SK-N-SH (cell line): ENCODE data around the gene KIF3C. TPM values are rescaled to one million over a fixed set of nuclear protein-coding genes. Genes with fewer than 3 reads are reported as not detected.

Experiments used
- CTCF ChIA-PET: fragments of 300-600, 350-600 bp; formaldehyde crosslinking; extraction: SDS; loops from one replicate; lab custom pipeline; 2021; lab: Yijun Ruan, JAX
- POLR2A ChIA-PET: fragments of 350-600 bp; sonication (Branson Sonifier 250); formaldehyde crosslinking; extraction: SDS; loops from one replicate; lab custom pipeline; 2020; ENCODE audit warnings: antibody characterized with exemption, inconsistent platforms; lab: Yijun Ruan, JAX
- DNase-seq: peaks from one replicate; pipeline ENCODE4 v3.0.0; 2012
- H2AFZ ChIP-seq: fragments of 200-600 bp; sonication (generic); 2 replicates; pipeline ENCODE4 v1.8.1; 2016; ENCODE audit warnings: antibody characterized with exemption, mild to moderate bottlenecking, low read depth
- H3F3A ChIP-seq: fragments of 200-600 bp; sonication (generic); replicated peaks from 2 replicates; pipeline ENCODE3; 2016; ENCODE audit warnings: antibody characterized with exemption, mild to moderate bottlenecking; ENCODE audit not compliant: insufficient read depth
- H3K27ac ChIP-seq, 2 experiments: fragments of 200-500 bp in 1 of 2; fragments of 200-600 bp in 1 of 2; sonication (Bioruptor generic) in 1 of 2; sonication (generic), shearing (Covaris generic) in 1 of 2; 2 replicates each; pipeline versions ENCODE4 v1.5.1 to v1.6.1; 2014 to 2016; ENCODE audit warnings: low read depth in 2 of 2, inconsistent platforms in 1 of 2, low read length in 1 of 2, mild to moderate bottlenecking in 1 of 2, mixed read lengths in 1 of 2
- H3K27me3 ChIP-seq: fragments of 200-600 bp; sonication (generic), shearing (Covaris generic); 2 replicates; pipeline ENCODE4 v1.6.1; 2016; ENCODE audit warnings: mixed run types; ENCODE audit not compliant: insufficient read depth
- H3K36me3 ChIP-seq, 2 experiments: fragments of 200-500 bp in 1 of 2; fragments of 200-600 bp in 1 of 2; sonication (Bioruptor generic) in 1 of 2; sonication (generic) in 1 of 2; replicated peaks in 1 of 2; 2 replicates each; pipeline versions ENCODE3 to v1.5.1; 2014 to 2016; ENCODE audit warnings: low read length in 1 of 2, mild to moderate bottlenecking in 1 of 2; ENCODE audit not compliant: insufficient read depth in 2 of 2, control insufficient read depth in 1 of 2
- H3K4me1 ChIP-seq, 2 experiments: fragments of 200-500 bp in 1 of 2; fragments of 200-600 bp in 1 of 2; sonication (Bioruptor generic) in 1 of 2; sonication (generic), shearing (Covaris generic) in 1 of 2; 2 replicates each; pipeline versions ENCODE4 v1.5.1 to v1.6.1; 2014 to 2016; ENCODE audit warnings: low read depth in 1 of 2, low read length in 1 of 2, mixed run types in 1 of 2; ENCODE audit not compliant: insufficient read depth in 2 of 2, control insufficient read depth in 1 of 2
- H3K4me2 ChIP-seq: fragments of 200-600 bp; sonication (generic), shearing (Covaris generic); 2 replicates; pipeline ENCODE4 v1.6.1; 2017; ENCODE audit warnings: mixed run types
- H3K4me3 ChIP-seq, 2 experiments: fragments of 200-500 bp in 1 of 2; fragments of 200-600 bp in 1 of 2; sonication (Bioruptor generic) in 1 of 2; sonication (generic), shearing (Covaris generic) in 1 of 2; 2 replicates each; pipeline versions ENCODE4 v1.5.1 to v1.8.1; 2014 to 2016; ENCODE audit warnings: low read depth in 2 of 2, inconsistent platforms in 1 of 2, low read length in 1 of 2, mild to moderate bottlenecking in 1 of 2, mixed read lengths in 1 of 2, moderate library complexity in 1 of 2
- H3K79me2 ChIP-seq: fragments of 200-600 bp; sonication (generic); 2 replicates; pipeline ENCODE4 v1.8.1; 2017; ENCODE audit warnings: mild to moderate bottlenecking; ENCODE audit not compliant: insufficient read depth
- H3K9ac ChIP-seq: fragments of 200-600 bp; sonication (generic); 2 replicates; pipeline ENCODE4 v1.6.1; 2017; ENCODE audit warnings: mixed run types
- H3K9me2 ChIP-seq: fragments of 200-600 bp; sonication (generic); 2 replicates; pipeline ENCODE4 v1.6.1; 2017; ENCODE audit warnings: mixed run types
- H3K9me3 ChIP-seq: fragments of 200-600 bp; sonication (generic); 2 replicates; pipeline ENCODE4 v1.6.1; 2017; ENCODE audit warnings: mixed run types, mild to moderate bottlenecking, moderate library complexity
- H4K20me1 ChIP-seq: fragments of 200-600 bp; sonication (generic); 2 replicates; pipeline ENCODE4 v1.6.1; 2017; ENCODE audit warnings: mild to moderate bottlenecking, mixed run types; ENCODE audit not compliant: insufficient read depth
- CTCF ChIP-seq: fragments of 200-600 bp; sonication (generic); IDR thresholded peaks from 2 replicates; pipeline ENCODE4 v1.6.1; 2017; ENCODE audit warnings: antibody characterized with exemption, mild to moderate bottlenecking, moderate library complexity
- ELF1 ChIP-seq: IDR thresholded peaks from 2 replicates; pipeline ENCODE4 v1.4.0; 2012
- EP300 ChIP-seq, 2 experiments: IDR thresholded peaks; 2 replicates each; pipeline versions ENCODE4 v1.4.0 to v1.6.1; 2012; ENCODE audit warnings: borderline replicate concordance in 1 of 2, low read depth in 1 of 2, low read length in 1 of 2
- EZH2phosphoT487 ChIP-seq: fragments of 200-600 bp; sonication (generic); IDR thresholded peaks from 2 replicates; pipeline ENCODE4 v1.6.1; 2017; ENCODE audit warnings: low read depth, mixed run types, mild to moderate bottlenecking, antibody characterized with exemption, moderate library complexity, borderline replicate concordance
- FOSL2 ChIP-seq: IDR thresholded peaks from 2 replicates; pipeline ENCODE4 v1.4.0; 2012; ENCODE audit warnings: low read depth, mild to moderate bottlenecking, moderate library complexity, borderline replicate concordance
- FOXJ3 ChIP-seq: sonication (generic); formaldehyde crosslinking; IDR thresholded peaks from 2 replicates; pipeline ENCODE4 v1.5.1; 2020; ENCODE audit warnings: mild to moderate bottlenecking, missing genetic modification reagents
- FOXM1 ChIP-seq: IDR thresholded peaks from 2 replicates; pipeline ENCODE4 v1.4.0; 2012; ENCODE audit warnings: low read depth, mild to moderate bottlenecking
- GABPA ChIP-seq: IDR thresholded peaks from 2 replicates; pipeline ENCODE4 v1.4.0; 2012; ENCODE audit warnings: low read depth, mild to moderate bottlenecking
- GATA2 ChIP-seq: sonication (generic); formaldehyde crosslinking; IDR thresholded peaks from 2 replicates; pipeline ENCODE4 v1.5.0; 2020; ENCODE audit warnings: mild to moderate bottlenecking, missing genetic modification reagents
- MAX ChIP-seq: IDR thresholded peaks from 2 replicates; pipeline ENCODE4 v1.4.0; 2012; ENCODE audit warnings: low read depth
- MEF2A ChIP-seq: IDR thresholded peaks from 2 replicates; pipeline ENCODE4 v1.4.0; 2012; ENCODE audit warnings: low read depth, borderline replicate concordance
- NRF1 ChIP-seq: IDR thresholded peaks from 2 replicates; pipeline ENCODE4 v1.6.1; 2012; ENCODE audit warnings: low read depth, mild to moderate bottlenecking, low read length
- RCOR1 ChIP-seq: fragments of 150-350 bp; IDR thresholded peaks from 2 replicates; pipeline ENCODE4 v1.6.1; 2017; ENCODE audit warnings: antibody characterized with exemption, low read length
- RFX5 ChIP-seq: IDR thresholded peaks from 2 replicates; pipeline ENCODE4 v1.6.1; 2012; ENCODE audit warnings: mild to moderate bottlenecking, improper control_type of control experiment, low read length
- SMC3 ChIP-seq: IDR thresholded peaks from 2 replicates; pipeline ENCODE4 v1.6.1; 2012; ENCODE audit warnings: low read depth, low read length, improper control_type of control experiment
- USF1 ChIP-seq: IDR thresholded peaks from 2 replicates; pipeline ENCODE4 v1.4.0; 2012; ENCODE audit warnings: low read depth, borderline replicate concordance
- WGBS: methylation state at CpG from one replicate; pipeline ENCODE4 v1.1.6; 2017; ENCODE audit warnings: low lambda C conversion rate; 5-methylcytosine and 5-hydroxymethylcytosine counted together
- polyA plus RNA-seq, 3 experiments: library from polyadenylated mRNA; depleted of rRNA; stranded (reverse); fragments of >200 nt; gene quantifications; 2 replicates each; pipeline ENCODE4 v1.2.3, GENCODE V29; 2012
- TF ChIP-seq, protein P1 (sequence below): fragments of 150-350 bp; IDR thresholded peaks from 2 replicates; pipeline ENCODE4 v1.6.1; 2017; ENCODE audit warnings: antibody characterized with exemption, low read length, low read depth, borderline replicate concordance
- TF ChIP-seq, protein P2 (sequence below): fragments of 150-350 bp; IDR thresholded peaks from 2 replicates; pipeline ENCODE4 v1.6.1; 2016; ENCODE audit warnings: mild to moderate bottlenecking, low read depth, low read length

Gene KIF3C
- polyA plus RNA-seq, 1 of the 3 experiments (the other 2 are of a cell fraction) = 29.5 TPM

GRCh38 chr2:25933622-25934021 lies 48.7 kb downstream of the KIF3C start:
- ChIA-PET POLR2A (no interaction called here), CTCF (no interaction called here)
- Histone ChIP-seq H3K9me2 (no peaks in the 10 kb centered on the region), H3K9me3 (no peaks in the 10 kb centered on the region), H3K27me3 (no peaks in the 10 kb centered on the region), H3K4me3 (no peak overlapping the region), H3F3A (peaks cover 8% of the 10 kb centered on the region), H2AFZ (no peak overlapping the region), H3K4me1 (peaks cover 0 to 6% of the 10 kb centered on the region in 2 experiments; a peak in 1 of 4 replicates), H4K20me1 (no peaks in the 10 kb centered on the region), H3K4me2 (no peak overlapping the region), H3K79me2 (no peaks in the 10 kb centered on the region), H3K27ac (no peak overlapping the region), H3K36me3 (peaks cover 14 to 41% of the 10 kb centered on the region in 2 experiments), H3K9ac (no peak overlapping the region)
- DNase-seq = no peak
- TF ChIP-seq RCOR1 (no peak), FOXJ3 (CRISPR knock-in tag) (no peak), EZH2phosphoT487 (no peak), RFX5 (no peak), FOSL2 (no peak)
- TF ChIP-seq, protein P1, sequence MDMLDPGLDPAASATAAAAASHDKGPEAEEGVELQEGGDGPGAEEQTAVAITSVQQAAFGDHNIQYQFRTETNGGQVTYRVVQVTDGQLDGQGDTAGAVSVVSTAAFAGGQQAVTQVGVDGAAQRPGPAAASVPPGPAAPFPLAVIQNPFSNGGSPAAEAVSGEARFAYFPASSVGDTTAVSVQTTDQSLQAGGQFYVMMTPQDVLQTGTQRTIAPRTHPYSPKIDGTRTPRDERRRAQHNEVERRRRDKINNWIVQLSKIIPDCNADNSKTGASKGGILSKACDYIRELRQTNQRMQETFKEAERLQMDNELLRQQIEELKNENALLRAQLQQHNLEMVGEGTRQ = no peak
- TF ChIP-seq, protein P2, sequence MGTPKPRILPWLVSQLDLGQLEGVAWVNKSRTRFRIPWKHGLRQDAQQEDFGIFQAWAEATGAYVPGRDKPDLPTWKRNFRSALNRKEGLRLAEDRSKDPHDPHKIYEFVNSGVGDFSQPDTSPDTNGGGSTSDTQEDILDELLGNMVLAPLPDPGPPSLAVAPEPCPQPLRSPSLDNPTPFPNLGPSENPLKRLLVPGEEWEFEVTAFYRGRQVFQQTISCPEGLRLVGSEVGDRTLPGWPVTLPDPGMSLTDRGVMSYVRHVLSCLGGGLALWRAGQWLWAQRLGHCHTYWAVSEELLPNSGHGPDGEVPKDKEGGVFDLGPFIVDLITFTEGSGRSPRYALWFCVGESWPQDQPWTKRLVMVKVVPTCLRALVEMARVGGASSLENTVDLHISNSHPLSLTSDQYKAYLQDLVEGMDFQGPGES = no peak
- 95% methylated on average over 2 of the region's 2 CpGs for WGBS

DNA sequence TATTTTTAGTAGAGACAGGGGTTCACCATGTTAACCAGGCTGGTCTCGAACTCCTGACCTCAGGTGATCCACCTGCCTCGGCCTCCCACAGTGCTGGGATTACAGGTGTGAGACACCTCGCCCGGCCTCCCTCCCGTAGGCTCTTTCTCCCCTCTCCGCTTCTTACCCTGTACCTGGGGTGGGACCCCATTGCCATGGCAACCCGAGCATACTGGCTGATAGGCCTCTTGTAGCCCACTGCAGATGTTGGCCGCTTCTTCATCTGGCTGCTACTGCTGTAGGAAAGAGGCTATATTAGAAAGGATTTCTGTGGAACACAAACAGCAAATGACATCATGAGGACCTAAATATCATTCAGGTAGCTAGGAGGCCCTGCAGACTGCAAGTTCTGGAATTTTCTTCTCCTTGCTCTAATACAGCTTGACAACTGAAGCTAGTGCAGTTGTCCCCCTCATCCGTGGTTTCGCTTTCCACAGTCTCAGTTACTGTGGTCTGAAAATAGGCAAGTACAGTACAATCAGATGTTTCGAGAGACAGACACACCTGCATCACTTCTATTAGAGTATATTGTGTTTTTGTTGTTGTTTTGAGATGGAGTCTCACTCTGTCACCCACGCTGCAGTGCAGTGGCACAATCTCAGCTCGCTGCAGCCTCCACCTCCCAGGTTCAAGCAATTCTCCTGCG lies 52.4 kb downstream of the KIF3C start:
- Histone ChIP-seq H3K4me3 (no peak overlapping the region), H3K9me3 (no peaks in the 10 kb centered on the region), H2AFZ (no peak overlapping the region), H3K79me2 (no peaks in the 10 kb centered on the region), H3K9ac (no peak overlapping the region), H3K9me2 (no peaks in the 10 kb centered on the region), H3K36me3 (peaks cover 33 to 37% of the 10 kb centered on the region in 2 experiments), H4K20me1 (no peaks in the 10 kb centered on the region), H3K27me3 (no peaks in the 10 kb centered on the region), H3K4me1 (no peaks in the 10 kb centered on the region), H3F3A (no peaks in the 10 kb centered on the region), H3K27ac (no peak overlapping the region), H3K4me2 (no peak overlapping the region)
- ChIA-PET CTCF (interaction anchor here (0.6 kb wide), 1 partner anchor 719 kb away, joined by 3 read pairs; no protein-coding TSS in a partner anchor), POLR2A (no interaction called here)
- 96% methylated on average over 14 of the region's 14 CpGs for WGBS
- DNase-seq = no peak
- TF ChIP-seq RCOR1 (no peak), GABPA (no peak), EP300 (IDR thresholded peaks at IDR 0.05; ENCODE audit: borderline replicate concordance in 1 of 2, low read depth in 1 of 2, low read length in 1 of 2) (no peak), EZH2phosphoT487 (no peak), CTCF (no peak), ELF1 (no peak), USF1 (no peak), GATA2 (CRISPR knock-in tag) (no peak), FOXM1 (no peak), MAX (no peak), SMC3 (no peak), NRF1 (no peak), MEF2A (no peak)
- TF ChIP-seq, protein P2 = no peak
- TF ChIP-seq, protein P1 = no peak
